IPS-18a (cell line): ENCODE results near the gene FUBP1.

Experiments
- H3K27ac ChIP-seq: one replicate; pipeline ENCODE4 v1.5.1; 2013; ENCODE audit warnings: low read length
- H3K27me3 ChIP-seq: one replicate; pipeline ENCODE4 v1.6.1; 2013; ENCODE audit warnings: mild to moderate bottlenecking, low read length; ENCODE audit not compliant: control insufficient read depth, insufficient read depth
- H3K36me3 ChIP-seq: one replicate; pipeline ENCODE4 v1.6.1; 2013; ENCODE audit warnings: low read depth, low read length; ENCODE audit not compliant: control insufficient read depth
- H3K4me1 ChIP-seq: one replicate; pipeline ENCODE4 v1.6.1; 2013; ENCODE audit warnings: low read depth, low read length; ENCODE audit not compliant: control insufficient read depth
- H3K4me3 ChIP-seq: one replicate; pipeline ENCODE4 v1.5.1; 2013; ENCODE audit warnings: low read length
- H3K9ac ChIP-seq: one replicate; pipeline ENCODE4 v1.6.1; 2013; ENCODE audit warnings: mild to moderate bottlenecking, low read length, moderate library complexity
- H3K9me3 ChIP-seq: one replicate; pipeline ENCODE4 v1.6.1; 2013; ENCODE audit warnings: low read depth, low read length; ENCODE audit not compliant: control insufficient read depth

Gene FUBP1

GRCh38 chr1:77899647-77900320 lies 79.1 kb downstream of the FUBP1 start:
- Histone ChIP-seq H3K27ac (no peak overlapping the region), H3K4me3 (no peak overlapping the region), H3K9ac (no peak overlapping the region), H3K36me3 (no peaks in the 10 kb centered on the region), H3K4me1 (no peaks in the 10 kb centered on the region), H3K27me3 (no peaks in the 10 kb centered on the region), H3K9me3 (no peaks in the 10 kb centered on the region)
